Measurements from ENCODE around the gene NME9. TPM values are rescaled to one million over a fixed set of nuclear protein-coding genes. Genes with fewer than 3 reads are reported as not detected.

The NME9 gene
- total RNA-seq, 2 experiments from 2014 or later, result 0.80 TPM; not detected in 1

DNA sequence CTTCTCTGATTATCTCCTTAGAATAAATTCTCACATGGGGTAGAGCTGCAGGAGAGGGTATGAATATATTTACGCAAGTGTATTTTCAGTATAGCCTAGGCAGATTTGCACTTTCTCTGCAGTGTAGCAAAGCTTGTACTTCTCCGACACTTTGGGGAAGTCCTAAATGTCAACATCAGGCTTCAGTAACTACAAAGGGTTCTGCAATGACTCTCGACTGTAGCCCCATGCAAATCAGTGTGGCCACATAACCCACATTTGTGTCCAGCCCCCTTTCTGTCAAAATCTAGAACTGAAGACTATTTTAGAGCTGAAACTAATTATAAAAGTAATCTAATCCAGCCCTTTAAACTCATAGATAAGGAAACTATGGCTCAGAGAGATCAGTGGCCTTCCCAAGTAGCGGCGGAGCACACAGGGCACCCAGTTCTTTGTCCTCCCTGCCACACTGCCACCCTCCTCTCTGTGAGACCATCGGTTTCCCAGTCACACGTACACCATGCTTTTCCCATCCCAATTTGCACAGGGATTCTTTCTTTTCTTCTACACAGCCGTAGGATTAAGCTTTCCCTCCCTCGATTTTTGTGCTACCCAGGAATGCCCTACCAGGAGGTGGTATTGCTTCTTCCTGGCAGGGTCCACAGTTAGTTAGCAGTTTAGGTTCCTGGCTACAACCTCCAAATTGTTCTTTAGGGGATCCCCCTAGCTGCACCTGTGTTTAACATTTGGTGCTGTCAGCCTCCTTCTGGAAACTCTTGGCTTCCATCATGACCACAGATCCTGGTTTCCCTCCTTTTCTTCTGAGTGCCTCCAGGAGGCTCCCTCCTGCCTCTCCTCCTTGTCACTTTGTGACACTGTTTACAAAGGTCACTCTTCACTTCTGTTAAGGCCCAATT is 41.7 kb upstream of the NME9 start:
- CTCF ChIA-PET, result no interaction called here

DNA sequence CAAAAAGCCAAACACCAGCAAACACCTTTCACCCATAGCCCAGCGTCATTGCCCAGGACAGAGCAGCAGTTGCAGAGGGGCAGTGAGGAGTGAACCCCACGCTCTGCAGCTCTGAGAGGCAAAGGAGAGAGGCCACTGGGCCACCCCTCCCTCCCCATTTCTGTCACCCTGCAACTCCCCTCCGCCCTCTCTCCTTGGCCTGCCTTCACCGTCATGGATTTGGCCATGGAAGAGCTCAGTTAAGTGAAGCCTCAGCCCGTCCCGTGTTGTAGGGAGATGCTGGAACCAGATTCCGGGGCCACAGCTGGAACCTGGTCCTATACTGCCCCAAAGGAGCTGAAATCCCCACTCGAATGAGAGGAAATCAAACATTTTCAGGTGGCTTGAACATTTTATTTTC is 40.7 kb upstream of the NME9 start:
- H3K4me3 Mint-ChIP-seq, result no peak overlapping the region
- peaks cover 0 to 2% of the 10 kb centered on the region in 2 experiments for H3K27me3 ChIP-seq (ENCODE audit: control insufficient read depth in 1 of 2, insufficient read depth in 2 of 2, low read length in 2 of 2)

More for the DNA sequence above, 41.7 kb upstream of the NME9 start:
- H3K4me3 Mint-ChIP-seq, result no peak overlapping the region
- ATAC-seq (ENCODE audit: poor library complexity) (no peak), DNase-seq (peak in 3 of 14 experiments; percentile 22 to 65 (median 58))
- no peaks in the 10 kb centered on the region for H3K9me3 ChIP-seq (ENCODE audit: control insufficient read depth in 1 of 2, insufficient read depth in 1 of 2, low read length in 2 of 2)
- TF ChIP-seq, protein P1, sequence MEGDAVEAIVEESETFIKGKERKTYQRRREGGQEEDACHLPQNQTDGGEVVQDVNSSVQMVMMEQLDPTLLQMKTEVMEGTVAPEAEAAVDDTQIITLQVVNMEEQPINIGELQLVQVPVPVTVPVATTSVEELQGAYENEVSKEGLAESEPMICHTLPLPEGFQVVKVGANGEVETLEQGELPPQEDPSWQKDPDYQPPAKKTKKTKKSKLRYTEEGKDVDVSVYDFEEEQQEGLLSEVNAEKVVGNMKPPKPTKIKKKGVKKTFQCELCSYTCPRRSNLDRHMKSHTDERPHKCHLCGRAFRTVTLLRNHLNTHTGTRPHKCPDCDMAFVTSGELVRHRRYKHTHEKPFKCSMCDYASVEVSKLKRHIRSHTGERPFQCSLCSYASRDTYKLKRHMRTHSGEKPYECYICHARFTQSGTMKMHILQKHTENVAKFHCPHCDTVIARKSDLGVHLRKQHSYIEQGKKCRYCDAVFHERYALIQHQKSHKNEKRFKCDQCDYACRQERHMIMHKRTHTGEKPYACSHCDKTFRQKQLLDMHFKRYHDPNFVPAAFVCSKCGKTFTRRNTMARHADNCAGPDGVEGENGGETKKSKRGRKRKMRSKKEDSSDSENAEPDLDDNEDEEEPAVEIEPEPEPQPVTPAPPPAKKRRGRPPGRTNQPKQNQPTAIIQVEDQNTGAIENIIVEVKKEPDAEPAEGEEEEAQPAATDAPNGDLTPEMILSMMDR (IDR thresholded peaks at IDR 0.05), result no peak
- H3K4me1 ChIP-seq (ENCODE audit: insufficient read depth, low read length), result no peaks in the 10 kb centered on the region
- peaks cover 0 to 2% of the 10 kb centered on the region in 2 experiments for H3K27me3 ChIP-seq (ENCODE audit: control insufficient read depth in 1 of 2, insufficient read depth in 2 of 2, low read length in 2 of 2)
- intact Hi-C loops (cut with DNase I, micrococcal nuclease), result no loop called here
- H3K36me3 ChIP-seq (ENCODE audit: insufficient read depth, low read length), result no peaks in the 10 kb centered on the region
- no peaks in the 10 kb centered on the region for H3K36me3 Mint-ChIP-seq (ENCODE audit: low read depth)
- H3K27me3 Mint-ChIP-seq, result peaks cover 7% of the 10 kb centered on the region
- no peak overlapping the region for H3K27ac ChIP-seq (ENCODE audit: low read depth in 1 of 2, low read length in 2 of 2)
- H3K4me1 Mint-ChIP-seq (ENCODE audit: low read depth), result no peaks in the 10 kb centered on the region
- no peak overlapping the region for H3K27ac Mint-ChIP-seq
- H3K4me3 ChIP-seq (ENCODE audit: low read length), result no peak overlapping the region
- no peaks in the 10 kb centered on the region for H3K9me3 Mint-ChIP-seq
- POLR2A ChIA-PET, result no interaction called here

DNA sequence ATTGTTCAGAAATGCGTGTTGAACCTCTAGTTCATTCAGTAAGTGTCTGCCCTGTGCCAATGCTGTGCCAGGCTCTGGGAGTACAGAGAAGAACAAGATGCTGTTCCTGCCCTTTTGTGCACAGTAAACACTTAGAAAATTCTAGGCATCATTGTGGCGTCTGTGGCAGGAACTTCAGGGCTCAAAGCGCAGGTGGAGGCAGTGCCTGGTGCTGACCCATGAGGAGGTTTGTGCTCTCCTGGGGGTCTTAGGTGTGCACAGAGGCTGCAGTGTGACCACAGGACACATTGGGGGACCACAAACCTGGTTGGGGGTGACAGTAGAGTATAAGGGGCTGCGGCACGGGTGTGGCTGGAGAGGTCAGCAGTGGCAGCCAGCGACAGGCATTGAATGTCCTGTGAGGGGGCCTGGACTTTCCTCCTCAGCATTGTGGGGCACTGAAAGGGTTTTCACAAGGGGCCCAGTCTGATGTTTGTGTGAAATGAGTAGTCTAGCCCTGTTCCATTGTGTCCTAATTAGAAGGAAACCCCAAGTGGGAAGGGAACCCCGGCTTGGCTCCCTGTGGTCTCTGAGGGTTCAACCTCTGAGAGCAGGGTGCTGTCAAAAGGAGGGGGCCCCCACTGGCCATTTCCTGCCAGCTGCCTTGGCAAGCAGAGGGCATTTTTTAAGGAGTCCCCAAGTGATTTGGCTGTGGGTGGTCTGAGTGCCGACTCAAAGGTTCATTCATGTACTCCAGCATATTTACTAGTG is 39.7 kb upstream of the NME9 start:
- DNase-seq (no peak), ATAC-seq (ENCODE audit: poor library complexity) (no peak)
- Mint-ChIP-seq H3K4me3 (no peak overlapping the region), H3K36me3 (ENCODE audit: low read depth) (no peaks in the 10 kb centered on the region), H3K9me3 (no peaks in the 10 kb centered on the region), H3K27me3 (peaks cover 7% of the 10 kb centered on the region), H3K4me1 (ENCODE audit: low read depth) (no peaks in the 10 kb centered on the region), H3K27ac (no peak overlapping the region)
- peaks cover 0 to 2% of the 10 kb centered on the region in 2 experiments for H3K27me3 ChIP-seq (ENCODE audit: control insufficient read depth in 1 of 2, insufficient read depth in 2 of 2, low read length in 2 of 2)
- TF ChIP-seq, protein P1 (IDR thresholded peaks at IDR 0.05), result no peak
- no peaks in the 10 kb centered on the region for H3K9me3 ChIP-seq (ENCODE audit: control insufficient read depth in 1 of 2, insufficient read depth in 1 of 2, low read length in 2 of 2)
- no peak overlapping the region for H3K27ac ChIP-seq (ENCODE audit: low read depth in 1 of 2, low read length in 2 of 2)
- ChIA-PET CTCF (no interaction called here), POLR2A (no interaction called here)
- H3K36me3 ChIP-seq (ENCODE audit: insufficient read depth, low read length), result no peaks in the 10 kb centered on the region
- no peak overlapping the region for H3K4me3 ChIP-seq (ENCODE audit: low read length)
- no peaks in the 10 kb centered on the region for H3K4me1 ChIP-seq (ENCODE audit: insufficient read depth, low read length)
- intact Hi-C loops (cut with DNase I, micrococcal nuclease), result no loop called here

More for the DNA sequence above, 40.7 kb upstream of the NME9 start:
- Histone ChIP-seq H3K36me3 (ENCODE audit: insufficient read depth, low read length) (no peaks in the 10 kb centered on the region), H3K9me3 (ENCODE audit: control insufficient read depth in 1 of 2, insufficient read depth in 1 of 2, low read length in 2 of 2) (no peaks in the 10 kb centered on the region), H3K27ac (ENCODE audit: low read depth in 1 of 2, low read length in 2 of 2) (no peak overlapping the region), H3K4me1 (ENCODE audit: insufficient read depth, low read length) (no peaks in the 10 kb centered on the region), H3K4me3 (ENCODE audit: low read length) (no peak overlapping the region)
- H3K27me3 Mint-ChIP-seq, result peaks cover 7% of the 10 kb centered on the region
- TF ChIP-seq, protein P1 (IDR thresholded peaks at IDR 0.05), result no peak
- ChIA-PET CTCF (no interaction called here), POLR2A (no interaction called here)
- H3K27ac Mint-ChIP-seq, result no peak overlapping the region
- DNase-seq (no peak), ATAC-seq (ENCODE audit: poor library complexity) (no peak)
- H3K36me3 Mint-ChIP-seq (ENCODE audit: low read depth), result no peaks in the 10 kb centered on the region
- intact Hi-C loops (cut with DNase I, micrococcal nuclease), result no loop called here
- H3K4me1 Mint-ChIP-seq (ENCODE audit: low read depth), result no peaks in the 10 kb centered on the region
- H3K9me3 Mint-ChIP-seq, result no peaks in the 10 kb centered on the region

Measured in CD4-positive, alpha-beta T cell (primary cell).